Stimulated activated CD8-positive, alpha-beta memory T cell treated with anti-CD3 and anti-CD28 coated beads, Interleukin-4, amount 100 ng/mL, for 24 hours (primary cell): ENCODE data around the gene PTGER4.

Source experiments
- DNase-seq: peaks from one replicate; pipeline ENCODE4 v3.0.0-alpha.2; 2020; ENCODE audit warnings: low read depth

PTGER4 gene

GRCh38 chr5:40669606-40670390, 9.9 kb upstream of the PTGER4 start:
- no peak for DNase-seq

- DNase-seq: no peak
Observed at GRCh38 chr5:40672425-40672824, 7.3 kb upstream of the PTGER4 start.

GRCh38 chr5:40674661-40675235, 5.0 kb upstream of the PTGER4 start:
- DNase-seq: no peak

GRCh38 chr5:40675396-40676133, 4.2 kb upstream of the PTGER4 start:
- DNase-seq: no peak

GRCh38 chr5:40676613-40677343, 2.9 kb upstream of the PTGER4 start:
- no peak for DNase-seq

GRCh38 chr5:40677456-40677855, 2.3 kb upstream of the PTGER4 start:
- DNase-seq: no peak

GRCh38 chr5:40678026-40678425, 1.7 kb upstream of the PTGER4 start:
- DNase-seq: no peak

- no peak for DNase-seq
Observed at GRCh38 chr5:40678460-40679147, 1.1 kb upstream of the PTGER4 start.

GRCh38 chr5:40679148-40679912, 385 bp upstream of the PTGER4 start:
- peak; percentile 88 for DNase-seq

- DNase-seq: no peak
Observed at GRCh38 chr5:40680741-40681362, 1.1 kb downstream of the PTGER4 start.

GRCh38 chr5:40681363-40682153, 1.8 kb downstream of the PTGER4 start:
- DNase-seq: no peak

GRCh38 chr5:40682154-40683017, 2.7 kb downstream of the PTGER4 start:
- DNase-seq: no peak

GRCh38 chr5:40683305-40683704, 3.6 kb downstream of the PTGER4 start:
- no peak for DNase-seq

GRCh38 chr5:40685193-40685592, 5.5 kb downstream of the PTGER4 start:
- no peak for DNase-seq

GRCh38 chr5:40685976-40686486, 6.3 kb downstream of the PTGER4 start:
- no peak for DNase-seq

- no peak for DNase-seq
Observed at GRCh38 chr5:40687321-40687720, 7.6 kb downstream of the PTGER4 start.

GRCh38 chr5:40688127-40688761, 8.5 kb downstream of the PTGER4 start:
- peak; percentile 73 for DNase-seq

GRCh38 chr5:40688996-40689395, 9.3 kb downstream of the PTGER4 start:
- no peak for DNase-seq
